Loucy (cell line): Measurements from ENCODE around the gene MDM2.

Source experiments
- H2AFZ ChIP-seq: fragments of 200-600 bp; sonication (generic); 2 replicates; pipeline ENCODE4 v1.6.0; 2016; ENCODE audit warnings: antibody characterized with exemption, mild to moderate bottlenecking, low read length, moderate library complexity
- H3F3A ChIP-seq: fragments of 200-600 bp; 2 replicates; pipeline ENCODE4 v1.6.0; 2016; ENCODE audit warnings: antibody characterized with exemption, low read depth, mild to moderate bottlenecking
- H3K27me3 ChIP-seq: fragments of 200-600 bp; sonication (generic); 2 replicates; pipeline ENCODE4 v1.6.1; 2014; ENCODE audit warnings: low read length, mild to moderate bottlenecking; ENCODE audit not compliant: insufficient read depth, poor library complexity, severe bottlenecking
- H3K36me3 ChIP-seq: fragments of 200-600 bp; sonication (generic); 2 replicates; pipeline ENCODE4 v1.6.1; 2016; ENCODE audit warnings: low read length; ENCODE audit not compliant: insufficient read depth
- H3K4me1 ChIP-seq: fragments of 200-600 bp; sonication (generic); 2 replicates; pipeline ENCODE4 v1.5.1; 2014; ENCODE audit warnings: low read length, mild to moderate bottlenecking; ENCODE audit not compliant: insufficient read depth, poor library complexity, severe bottlenecking
- H3K4me2 ChIP-seq: fragments of 200-600 bp; sonication (generic); 2 replicates; pipeline ENCODE4 v1.6.0; 2014; ENCODE audit warnings: antibody characterized with exemption, low read length, low read depth, mild to moderate bottlenecking; ENCODE audit not compliant: poor library complexity, severe bottlenecking
- H3K4me3 ChIP-seq: fragments of 200-600 bp; sonication (generic); 2 replicates; pipeline ENCODE4 v1.5.1; 2014; ENCODE audit warnings: low read length, mild to moderate bottlenecking, mixed read lengths; ENCODE audit not compliant: poor library complexity, severe bottlenecking
- H3K79me2 ChIP-seq: fragments of 200-600 bp; sonication (generic); 2 replicates; pipeline ENCODE4 v1.6.1; 2014; ENCODE audit warnings: low read length; ENCODE audit not compliant: insufficient read depth
- H3K9ac ChIP-seq: fragments of 200-600 bp; sonication (generic); 2 replicates; pipeline ENCODE4 v1.6.0; 2014; ENCODE audit warnings: mild to moderate bottlenecking, low read depth, low read length, moderate library complexity; ENCODE audit not compliant: poor library complexity, severe bottlenecking
- H3K9me2 ChIP-seq: fragments of 200-600 bp; sonication (generic); replicated peaks from 2 replicates; pipeline ENCODE4 v1.6.1; 2016; ENCODE audit warnings: low read depth, low read length, mixed read lengths
- H3K9me3 ChIP-seq: fragments of 200-600 bp; sonication (generic); 2 replicates; pipeline ENCODE4 v1.6.1; 2014; ENCODE audit warnings: mild to moderate bottlenecking, antibody characterized with exemption, low read length, low read depth; ENCODE audit not compliant: insufficient read depth
- H4K20me1 ChIP-seq: fragments of 200-600 bp; sonication (generic); 2 replicates; pipeline ENCODE4 v1.6.0; 2014; ENCODE audit warnings: antibody characterized with exemption, low read length, mild to moderate bottlenecking; ENCODE audit not compliant: insufficient read depth, poor library complexity, severe bottlenecking
- CTCF ChIP-seq: fragments of 200-600 bp; sonication (generic); conservative IDR thresholded peaks from 2 replicates; pipeline ENCODE4 v1.5.1; 2014; ENCODE audit warnings: mild to moderate bottlenecking, antibody characterized with exemption, low read length
- EZH2phosphoT487 ChIP-seq: fragments of 200-600 bp; IDR thresholded peaks from 2 replicates; pipeline ENCODE4 v1.6.1; 2018; ENCODE audit warnings: antibody characterized with exemption, mild to moderate bottlenecking, moderate library complexity, borderline replicate concordance

MDM2 gene

GRCh38 chr12:68761442-68761812 is 46.5 kb upstream of the MDM2 start:
- no peaks in the 10 kb centered on the region for H3K9me2 ChIP-seq
- H3F3A ChIP-seq, result no peaks in the 10 kb centered on the region
- H3K9me3 ChIP-seq, result no peaks in the 10 kb centered on the region
- H2AFZ ChIP-seq, result no peak overlapping the region
- H3K36me3 ChIP-seq, result 0 out of 2 replicates have a peak, but pooled peaks cover 4% of the 10 kb centered on the region
- H3K4me3 ChIP-seq, result no peak overlapping the region
- no peak overlapping the region for H3K9ac ChIP-seq
- no peaks in the 10 kb centered on the region for H3K79me2 ChIP-seq
- H4K20me1 ChIP-seq, result no peaks in the 10 kb centered on the region
- TF ChIP-seq EZH2phosphoT487 (no peak), CTCF (no peak)
- H3K4me2 ChIP-seq, result no peak overlapping the region
- H3K4me1 ChIP-seq, result peaks cover 8% of the 10 kb centered on the region
- H3K27me3 ChIP-seq, result no peaks in the 10 kb centered on the region

- H4K20me1 ChIP-seq, result no peaks in the 10 kb centered on the region
- no peak overlapping the region for H2AFZ ChIP-seq
- no peaks in the 10 kb centered on the region for H3K9me2 ChIP-seq
- no peak overlapping the region for H3K4me3 ChIP-seq
- no peaks in the 10 kb centered on the region for H3K27me3 ChIP-seq
- peaks cover 8% of the 10 kb centered on the region; the same call in 1 of the 2 replicates for H3K36me3 ChIP-seq
- no peaks in the 10 kb centered on the region for H3K9me3 ChIP-seq
- H3K4me1 ChIP-seq, result peaks cover 8% of the 10 kb centered on the region
- no peak overlapping the region for H3K4me2 ChIP-seq
- H3K79me2 ChIP-seq, result no peaks in the 10 kb centered on the region
- H3K9ac ChIP-seq, result no peak overlapping the region
- no peaks in the 10 kb centered on the region for H3F3A ChIP-seq
- TF ChIP-seq EZH2phosphoT487, result no peak
- TF ChIP-seq CTCF, result no peak
Measured at GRCh38 chr12:68761901-68762630, 45.9 kb upstream of the MDM2 start.

GRCh38 chr12:68762691-68763090 is 45.3 kb upstream of the MDM2 start:
- no peaks in the 10 kb centered on the region for H4K20me1 ChIP-seq
- no peak overlapping the region for H3K9ac ChIP-seq
- H3K4me3 ChIP-seq, result no peak overlapping the region
- H3K4me2 ChIP-seq, result no peak overlapping the region
- no peaks in the 10 kb centered on the region for H3K79me2 ChIP-seq
- H2AFZ ChIP-seq, result no peak overlapping the region
- no peaks in the 10 kb centered on the region for H3F3A ChIP-seq
- no peaks in the 10 kb centered on the region for H3K9me2 ChIP-seq
- H3K9me3 ChIP-seq, result no peaks in the 10 kb centered on the region
- peaks cover 8% of the 10 kb centered on the region for H3K4me1 ChIP-seq
- TF ChIP-seq CTCF (no peak), EZH2phosphoT487 (no peak)
- H3K27me3 ChIP-seq, result no peaks in the 10 kb centered on the region
- peaks cover 8% of the 10 kb centered on the region; the same call in 1 of the 2 replicates for H3K36me3 ChIP-seq
